GM18907 (cell line): ENCODE measurements around the gene PANK4.
"Not testable (repeated sequence)": the region's sequence is repeated elsewhere in the genome, so short reads cannot be mapped to it uniquely, and the experiment has no call there.

Experiments used
- ATAC-seq: cut with Tn5 transposase; IDR thresholded peaks from one replicate; pipeline ENCODE4 v1.9.1; 2021; ENCODE audit warnings: mild to moderate bottlenecking, moderate library complexity; ENCODE audit not compliant: unreplicated experiment

PANK4 gene

DNA sequence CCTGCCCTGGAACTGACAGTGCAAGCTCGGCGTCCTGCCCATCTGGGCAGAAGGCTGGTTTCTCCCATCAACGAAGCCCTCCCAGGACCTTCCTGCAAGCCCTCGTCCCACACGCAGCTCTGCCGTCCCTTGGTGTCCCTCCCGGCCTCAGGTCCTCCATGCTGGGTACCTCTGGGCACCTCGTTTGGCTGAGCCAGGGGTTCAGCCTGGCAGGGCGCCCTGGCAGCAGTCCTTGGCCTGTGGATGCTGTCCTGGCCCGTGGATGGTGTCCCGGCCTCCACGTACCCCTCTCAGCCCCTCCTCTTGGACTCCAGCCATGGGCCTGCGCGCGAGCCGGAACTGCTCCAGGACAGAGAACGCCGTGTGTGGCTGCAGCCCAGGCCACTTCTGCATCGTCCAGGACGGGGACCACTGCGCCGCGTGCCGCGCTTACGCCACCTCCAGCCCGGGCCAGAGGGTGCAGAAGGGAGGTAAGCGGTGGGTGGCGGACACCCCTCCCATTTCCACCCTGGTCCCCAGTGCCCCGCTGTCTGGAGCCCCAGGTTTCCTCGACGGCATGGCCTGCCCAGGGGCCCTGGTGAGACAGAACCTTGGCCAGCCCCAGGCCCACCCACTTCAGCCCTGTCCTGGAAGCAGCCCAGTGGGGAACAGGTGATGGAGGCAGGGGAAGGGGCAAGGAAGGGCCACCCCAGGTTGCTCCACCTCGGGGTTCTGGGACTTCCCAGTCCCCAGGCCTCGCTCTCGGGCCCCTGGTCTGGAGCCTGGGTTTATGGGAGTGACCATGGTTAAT, 33.3 kb upstream of the PANK4 start:
- ATAC-seq: no peak

DNA sequence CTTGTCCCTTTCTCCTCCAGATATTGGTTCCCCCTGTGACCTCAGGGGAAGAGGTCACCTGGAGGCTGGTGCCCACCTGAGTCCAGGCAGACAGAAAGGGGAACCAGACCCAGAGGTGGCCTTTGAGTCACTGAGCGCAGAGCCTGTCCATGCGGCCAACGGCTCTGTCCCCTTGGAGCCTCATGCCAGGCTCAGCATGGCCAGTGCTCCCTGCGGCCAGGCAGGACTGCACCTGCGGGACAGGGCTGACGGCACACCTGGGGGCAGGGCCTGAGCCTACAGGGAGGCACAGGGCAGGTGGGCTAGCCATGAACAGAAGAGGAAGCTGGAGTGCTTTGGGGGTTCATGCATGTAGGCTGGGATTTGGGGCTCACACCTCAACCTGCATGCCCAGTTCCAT, 32.5 kb upstream of the PANK4 start:
- no peak for ATAC-seq

DNA sequence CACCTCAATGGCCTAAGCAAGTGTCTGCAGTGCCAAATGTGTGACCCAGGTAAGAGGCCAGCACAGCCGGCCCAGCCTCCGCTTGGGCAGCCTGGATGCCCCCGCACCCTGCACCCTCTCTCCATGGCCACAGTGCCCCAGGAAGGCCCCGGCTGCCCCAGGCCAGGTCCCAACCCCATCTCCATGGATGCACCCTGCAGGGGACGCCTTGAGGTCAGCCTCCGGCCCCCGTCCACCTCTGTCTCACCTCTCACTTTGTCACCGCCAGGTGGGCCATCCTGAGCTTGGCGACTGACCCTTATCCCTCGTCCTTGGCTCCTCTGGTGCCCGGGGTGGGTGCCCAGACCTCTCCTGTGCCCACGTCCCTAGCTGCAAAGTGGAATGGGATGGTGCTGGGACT, 32.0 kb upstream of the PANK4 start:
- no peak for ATAC-seq

DNA sequence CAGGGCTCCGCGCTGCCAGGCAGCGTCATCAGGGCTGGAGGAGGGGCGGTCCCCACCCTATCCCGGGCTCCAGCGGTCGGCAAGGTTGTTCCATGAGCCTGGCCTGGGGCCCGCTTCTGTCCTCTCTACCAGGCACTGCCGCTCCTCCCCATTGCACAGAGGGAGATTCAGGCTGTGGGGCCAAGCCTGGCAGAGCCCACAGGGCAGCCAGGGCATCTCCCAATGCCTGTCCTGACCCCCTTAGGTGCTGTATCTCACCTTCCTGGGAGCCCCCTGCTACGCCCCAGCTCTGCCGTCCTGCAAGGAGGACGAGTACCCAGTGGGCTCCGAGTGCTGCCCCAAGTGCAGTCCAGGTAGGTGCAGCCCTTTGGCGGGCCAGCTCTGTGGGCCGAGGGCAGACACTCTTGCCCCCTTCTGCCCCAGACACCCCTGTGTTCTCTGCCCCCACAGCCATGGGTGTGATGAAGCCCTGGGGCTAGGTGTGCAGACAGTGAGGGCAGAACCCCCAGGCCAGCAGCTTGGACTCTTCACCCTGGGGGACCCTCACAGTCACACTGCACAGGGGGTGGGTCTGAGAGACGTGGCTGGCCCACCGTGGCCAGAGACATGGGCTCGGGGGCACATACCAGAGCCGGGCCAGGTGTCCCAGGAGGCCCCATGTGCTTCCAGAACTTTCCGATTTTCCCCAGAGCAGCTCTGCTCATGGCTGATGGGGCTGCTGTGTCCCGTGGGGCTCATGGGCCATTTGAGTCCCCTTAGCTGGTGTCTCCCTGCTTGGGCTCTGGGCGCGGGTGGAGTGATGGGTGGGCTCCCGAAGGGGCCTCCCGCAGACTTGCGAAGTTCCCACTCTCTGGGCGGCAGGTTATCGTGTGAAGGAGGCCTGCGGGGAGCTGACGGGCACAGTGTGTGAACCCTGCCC, 31.3 kb upstream of the PANK4 start:
- no peak for ATAC-seq

DNA sequence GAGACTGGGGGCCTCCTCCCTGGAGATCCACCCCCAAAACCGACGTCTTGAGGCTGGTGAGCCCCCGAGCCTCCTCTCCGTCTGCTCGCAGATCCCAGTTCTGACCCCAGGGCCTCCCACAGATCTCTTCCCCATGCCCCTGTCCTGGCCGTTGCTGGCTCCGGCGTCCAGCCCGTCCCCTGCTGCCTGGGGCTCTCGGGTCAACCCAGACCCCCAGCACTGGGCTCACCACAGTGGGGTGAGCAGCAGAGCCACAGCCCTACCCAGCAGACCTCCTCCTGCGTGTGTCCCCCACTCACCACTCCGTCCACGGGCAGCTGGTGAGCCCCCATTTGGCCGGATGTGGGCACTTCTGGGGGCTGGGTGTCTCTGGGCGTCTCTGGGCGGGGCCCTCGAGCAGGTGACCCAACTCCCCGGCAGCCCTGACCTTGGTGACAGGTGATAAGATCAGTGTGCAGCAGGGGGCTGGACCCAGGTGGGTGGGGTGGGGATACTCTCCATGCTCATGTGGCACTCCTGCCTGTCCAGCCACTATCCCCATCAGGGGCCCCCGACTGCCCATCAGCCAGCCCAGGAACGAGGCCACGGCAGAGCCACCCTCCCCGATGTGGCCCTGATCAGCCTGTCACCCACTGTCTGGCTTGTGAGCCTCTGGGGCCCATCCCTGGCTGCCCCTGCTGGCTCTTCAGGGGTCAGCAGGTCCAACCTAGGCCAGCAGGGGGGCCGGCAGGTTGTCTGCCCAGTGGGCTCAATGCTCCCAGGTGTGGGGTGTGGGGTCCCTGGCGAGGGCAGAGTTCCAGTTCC, 30.5 kb upstream of the PANK4 start:
- peak; percentile 25 for ATAC-seq

DNA sequence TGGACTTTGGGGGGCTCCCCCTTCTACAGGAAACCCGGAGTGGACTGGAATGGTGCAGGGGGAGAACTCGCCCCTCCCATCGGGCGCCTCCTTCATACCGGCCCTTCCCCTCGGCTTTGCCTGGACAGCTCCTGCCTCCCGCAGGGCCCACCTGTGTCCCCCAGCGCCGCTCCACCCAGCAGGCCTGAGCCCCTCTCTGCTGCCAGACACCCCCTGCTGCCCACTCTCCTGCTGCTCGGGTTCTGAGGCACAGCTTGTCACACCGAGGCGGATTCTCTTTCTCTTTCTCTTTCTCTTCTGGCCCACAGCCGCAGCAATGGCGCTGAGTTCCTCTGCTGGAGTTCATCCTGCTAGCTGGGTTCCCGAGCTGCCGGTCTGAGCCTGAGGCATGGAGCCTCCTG, 29.9 kb upstream of the PANK4 start, which contains the start of gene TNFRSF14:
TNFRSF14 (plus strand) TSS at position 95 of the 401 bp plus-strand sequence; CDS start at position 389, 294 bp downstream.
- peak; percentile 33 for ATAC-seq

DNA sequence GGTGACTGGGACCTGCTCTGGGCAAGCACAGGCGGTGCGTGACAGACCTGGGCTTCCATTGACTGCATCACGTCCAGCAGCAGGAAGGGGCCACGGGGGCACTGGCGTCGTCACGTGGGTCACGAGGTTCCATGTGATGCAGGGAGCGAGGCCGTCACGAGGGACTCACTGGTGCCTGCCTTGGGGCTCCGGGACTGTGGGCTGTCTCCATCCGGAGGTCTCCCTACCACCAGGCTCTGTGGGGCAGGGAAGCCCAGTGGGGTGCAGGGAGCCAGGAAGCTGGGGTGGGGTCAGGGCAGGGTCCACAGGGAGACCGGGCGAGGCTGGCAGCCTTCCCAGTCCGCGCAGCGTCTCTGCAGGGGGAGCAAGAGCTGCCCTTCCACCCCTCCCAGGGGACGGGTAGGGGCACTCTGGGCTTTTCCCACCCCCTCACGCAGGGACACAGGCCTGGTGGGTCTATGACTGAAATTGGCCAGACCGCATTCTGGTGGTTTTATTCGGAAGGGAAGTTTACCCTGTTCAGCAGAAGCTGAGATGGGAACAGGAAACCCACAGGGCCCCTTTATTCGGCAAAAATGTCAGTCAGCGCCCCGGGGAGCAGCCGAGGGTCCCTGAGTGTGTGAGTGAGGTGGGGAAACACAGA, 29.4 kb upstream of the PANK4 start:
- peak; percentile 37 for ATAC-seq

DNA sequence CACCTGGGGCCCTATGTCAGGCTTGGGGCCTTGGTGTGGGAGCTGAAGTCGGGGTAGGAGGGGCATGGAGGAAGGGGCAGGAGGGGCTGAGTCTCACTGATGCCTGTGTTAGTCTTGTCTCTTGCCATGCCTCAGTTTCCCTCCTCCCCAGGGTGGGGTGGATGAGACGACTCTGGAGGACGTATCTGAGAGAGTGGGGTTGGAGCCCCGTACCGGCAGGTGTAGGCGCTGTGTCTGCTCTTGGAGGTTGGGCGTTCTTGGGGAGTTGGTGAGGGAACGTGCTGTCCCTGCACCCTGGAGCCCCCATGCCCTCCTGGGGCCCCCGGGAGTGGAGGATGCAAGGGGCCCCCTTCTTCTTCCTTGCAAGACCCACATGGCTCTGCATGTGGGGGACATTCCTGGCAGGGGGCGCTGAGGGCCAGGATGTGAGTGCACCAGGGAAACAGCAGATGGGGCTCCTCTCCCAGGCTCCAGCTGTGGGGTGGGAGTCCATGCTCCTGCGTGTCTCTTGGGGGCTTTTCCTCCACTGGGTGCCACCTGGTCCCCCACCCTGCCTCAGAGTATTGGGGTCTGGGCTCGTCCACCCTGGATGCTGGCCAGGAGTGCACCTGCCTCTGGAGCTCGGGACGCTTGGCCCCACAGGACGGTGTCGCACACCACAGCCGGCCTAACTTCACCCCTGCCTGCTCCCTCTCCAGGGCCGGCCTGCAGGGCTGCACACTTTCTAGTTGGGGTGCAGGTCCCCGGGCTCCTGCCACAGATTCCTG, 28.4 kb upstream of the PANK4 start:
- no peak for ATAC-seq

DNA sequence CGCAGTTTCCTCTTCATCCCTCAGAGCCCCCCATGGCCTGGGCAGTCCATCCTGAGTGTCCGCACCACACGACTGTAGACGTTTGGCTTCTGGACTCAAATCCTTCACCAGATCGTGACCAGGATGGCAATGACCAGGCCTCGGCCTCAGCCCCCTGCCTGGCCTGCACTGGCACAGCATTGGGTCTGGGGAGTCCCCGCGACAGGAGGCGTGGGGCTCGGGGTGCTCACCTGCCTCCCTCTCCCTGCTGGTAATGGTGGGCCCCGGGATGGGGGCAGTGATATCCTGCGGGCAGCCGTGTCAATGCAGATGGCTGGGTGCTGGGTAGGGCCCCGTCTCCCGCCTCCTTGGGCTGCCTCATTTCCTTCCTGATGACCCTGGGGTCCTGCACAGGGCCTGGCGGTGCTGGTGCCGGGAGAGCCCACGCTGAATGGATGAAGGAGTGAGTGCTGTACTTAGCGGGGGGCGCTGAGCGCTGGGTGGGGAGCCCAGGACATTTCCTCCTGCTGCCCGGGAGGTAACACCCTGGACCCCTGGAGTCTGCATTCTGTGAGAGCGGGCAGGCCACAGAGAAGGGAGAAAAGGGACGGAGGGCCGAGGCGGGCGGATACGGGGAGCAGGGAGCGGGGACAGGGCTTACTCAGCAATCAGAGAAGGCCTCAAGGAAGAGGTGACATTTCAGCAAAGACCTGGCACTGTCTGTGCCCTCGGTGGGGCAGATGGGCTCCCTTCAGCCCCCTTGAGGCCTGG, 27.6 kb upstream of the PANK4 start:
- no peak for ATAC-seq

DNA sequence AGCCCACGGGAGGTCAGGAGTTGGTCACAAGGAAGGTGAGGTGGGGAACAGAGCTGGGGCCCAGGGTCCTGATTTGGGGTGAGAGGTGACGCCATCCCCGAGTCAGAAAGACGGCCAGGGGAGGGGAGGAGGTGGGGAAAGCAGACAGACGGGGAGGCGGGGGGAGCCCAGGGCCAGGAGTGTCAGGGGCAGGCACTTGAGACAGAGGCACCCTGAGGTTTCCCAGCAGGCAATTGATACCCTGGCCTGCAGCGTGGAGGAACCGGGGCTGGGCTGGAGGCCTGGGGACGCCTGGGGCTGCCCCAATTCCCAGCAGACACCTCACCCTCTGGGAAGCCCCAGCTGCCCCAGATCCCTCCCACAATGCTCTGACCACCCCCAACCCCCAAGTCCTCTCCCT, 26.7 kb upstream of the PANK4 start:
- not testable (repeated sequence) for ATAC-seq

DNA sequence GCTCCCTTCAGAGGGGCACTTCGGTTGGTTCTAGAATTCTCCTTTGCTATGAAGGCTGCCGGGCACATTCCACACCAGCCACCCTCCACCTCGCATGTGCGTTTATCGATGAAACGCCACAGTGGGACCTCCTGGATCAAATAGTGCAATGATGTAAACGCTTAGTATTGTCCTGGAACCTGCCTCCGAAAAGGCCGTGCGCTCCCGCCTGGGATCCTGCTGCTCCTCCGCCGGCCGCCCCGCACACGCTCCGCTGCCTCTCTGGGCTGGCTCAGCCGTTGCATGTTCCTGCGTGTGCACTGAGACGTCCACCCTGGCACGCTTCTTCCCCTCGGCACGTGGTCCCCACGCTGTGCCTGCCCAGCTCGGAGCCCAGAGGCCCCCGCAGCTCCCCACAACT, 25.8 kb upstream of the PANK4 start:
- no peak for ATAC-seq

DNA sequence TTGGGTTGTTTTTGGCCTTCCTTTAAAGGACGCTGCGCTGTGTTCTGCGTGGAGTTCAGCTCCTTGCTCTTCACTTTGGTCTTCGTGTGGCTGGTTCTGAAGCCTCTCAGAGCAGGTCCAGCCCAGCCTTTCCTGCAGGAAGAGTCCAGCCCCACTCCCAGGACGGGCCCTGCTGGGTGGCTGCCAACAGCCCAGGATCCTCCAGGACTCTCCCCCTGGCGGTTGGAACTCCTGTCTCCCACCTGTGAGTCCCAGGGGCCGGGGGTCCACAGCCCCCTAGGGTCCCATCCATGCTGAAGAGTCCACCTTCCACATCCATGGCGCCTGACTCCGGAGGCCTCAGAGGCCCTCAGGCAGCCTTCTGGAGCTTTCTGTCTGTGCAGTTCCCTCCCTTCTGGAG, 25.1 kb upstream of the PANK4 start:
- not testable (repeated sequence) for ATAC-seq

DNA sequence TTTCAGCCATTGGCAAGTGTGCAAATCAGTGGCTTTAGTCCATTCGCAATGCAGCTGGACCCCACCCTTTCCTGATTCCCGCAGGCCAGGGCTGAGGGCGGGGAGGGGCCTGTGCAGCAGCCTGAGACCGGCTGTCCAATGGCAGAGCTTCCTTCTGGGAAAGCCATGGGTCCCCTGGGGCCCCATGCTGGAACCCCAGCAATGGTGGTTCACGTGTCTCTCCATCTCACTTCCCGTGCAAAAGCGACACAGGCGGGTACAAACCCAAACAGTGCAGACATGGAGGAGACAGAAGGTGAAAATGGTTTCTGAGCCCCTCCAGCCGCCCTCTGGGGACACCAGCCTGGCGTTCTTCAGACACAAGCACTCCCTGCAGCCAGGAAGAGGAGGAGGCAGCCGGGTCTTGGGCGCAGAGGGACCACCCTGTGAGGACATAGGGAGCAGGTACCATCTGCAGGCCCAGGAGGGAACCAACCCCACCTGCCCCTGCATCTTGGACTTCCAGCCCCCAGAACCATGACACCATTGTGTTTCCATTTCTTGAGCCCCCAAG, 24.0 kb upstream of the PANK4 start:
- not testable (repeated sequence) for ATAC-seq

DNA sequence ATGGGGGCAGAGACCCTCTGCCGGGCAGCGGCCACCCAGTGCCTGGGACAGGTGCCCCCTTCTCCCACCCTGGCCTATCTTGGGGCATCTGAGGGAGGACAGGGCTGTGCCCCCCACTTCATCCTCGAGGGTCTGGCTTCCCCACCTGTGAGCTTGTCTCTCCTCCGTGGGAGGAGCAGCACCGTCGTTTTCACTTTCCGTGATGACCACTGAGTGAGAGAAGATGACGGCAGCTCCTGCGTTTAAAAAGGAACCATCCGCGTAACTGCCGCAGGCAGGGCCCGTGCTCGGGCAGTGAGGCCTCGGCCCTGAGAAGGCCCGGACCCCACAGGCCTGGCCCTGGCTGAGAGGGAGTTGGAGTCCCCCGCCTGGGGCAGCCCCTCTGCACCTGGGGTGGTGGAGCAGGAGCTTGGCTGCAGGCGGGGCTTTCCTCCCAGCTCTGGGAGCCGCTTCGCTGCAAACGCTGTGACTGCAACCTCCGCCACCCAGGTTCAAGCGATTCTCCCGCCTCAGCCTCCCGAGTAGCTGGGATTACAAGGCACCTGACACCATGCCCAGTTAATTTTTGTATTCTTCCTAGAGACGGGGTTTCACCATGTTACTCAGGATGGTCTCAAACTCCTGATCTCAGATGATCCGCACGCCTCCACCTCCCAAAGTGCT, 23.1 kb upstream of the PANK4 start:
- not testable (repeated sequence) for ATAC-seq

DNA sequence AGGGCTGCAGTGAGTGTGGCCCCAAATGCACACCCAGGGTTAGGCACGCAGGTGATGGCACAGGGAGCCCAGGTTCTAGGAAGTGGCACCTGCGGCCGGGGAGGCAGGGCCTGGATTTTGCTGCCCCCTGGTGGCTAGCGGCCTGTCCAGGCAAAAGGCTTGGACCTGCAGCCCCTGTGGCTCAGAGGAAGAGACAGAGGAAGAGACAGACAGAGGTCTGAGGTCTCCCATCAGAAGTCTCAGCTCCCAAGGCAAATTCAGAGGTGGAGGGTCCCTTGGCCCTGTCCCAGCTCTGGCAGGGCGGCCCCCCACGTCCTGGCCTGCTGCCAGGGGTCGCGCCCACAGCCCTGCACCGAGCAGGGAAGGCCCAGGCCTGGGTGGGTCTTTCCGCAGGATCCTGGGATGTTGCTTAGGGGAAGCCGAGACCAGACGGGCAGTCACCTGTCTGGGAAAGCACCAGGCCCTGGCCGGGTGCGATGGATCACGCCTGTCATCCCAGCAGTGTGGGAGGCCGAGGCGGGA, 21.7 kb upstream of the PANK4 start:
- ATAC-seq: peak; percentile 28

DNA sequence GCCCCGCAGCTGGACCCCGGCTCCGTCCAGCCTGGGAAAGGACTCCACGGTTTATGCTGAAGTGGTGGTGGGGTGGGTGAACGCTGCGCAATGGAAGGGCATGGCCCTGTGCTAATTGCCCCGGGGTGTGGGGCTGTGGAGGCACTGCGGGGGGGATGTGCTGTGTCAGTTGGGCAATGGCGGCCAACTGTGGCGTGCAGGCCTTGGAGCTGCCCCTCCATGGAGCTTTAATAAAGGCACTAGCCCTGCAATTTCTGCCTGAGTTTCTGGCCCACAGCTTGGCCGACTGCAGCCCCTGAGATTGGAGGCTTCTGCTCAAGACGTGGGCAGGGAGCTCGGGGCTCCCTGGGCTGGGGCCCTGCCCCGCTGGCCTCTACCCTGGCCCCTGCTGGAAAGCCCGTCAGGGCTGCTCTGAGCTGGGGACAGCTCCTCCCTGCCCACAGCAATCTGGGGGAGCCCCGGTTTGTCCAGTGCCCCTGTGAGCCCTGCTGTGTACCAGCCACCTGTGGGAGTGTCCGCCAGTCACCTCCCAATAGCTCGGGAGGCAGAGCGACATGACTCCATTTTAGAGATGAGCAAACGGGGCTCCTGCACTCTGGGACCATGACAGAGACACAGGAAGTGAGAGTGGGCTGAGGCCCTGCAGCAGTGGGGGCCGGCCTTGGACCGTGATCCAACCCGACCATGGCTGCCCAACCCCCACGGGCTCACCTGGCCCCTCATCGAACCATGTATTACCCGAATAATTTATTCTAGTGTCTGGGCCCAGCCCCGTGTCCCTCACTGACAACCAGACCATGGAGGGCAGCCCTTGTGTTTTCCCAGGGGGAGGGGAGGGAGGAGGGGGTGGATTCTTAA, 21.0 kb upstream of the PANK4 start:
- no peak for ATAC-seq
